ENCODE measurements around the gene CACNB2. TPM values are rescaled to one million over a fixed set of nuclear protein-coding genes. Genes with fewer than 3 reads are reported as not detected.

CACNB2 gene
- total and polyA plus RNA-seq, 12 donors = 4.3 to 82.3 (median 12.9) TPM

DNA sequence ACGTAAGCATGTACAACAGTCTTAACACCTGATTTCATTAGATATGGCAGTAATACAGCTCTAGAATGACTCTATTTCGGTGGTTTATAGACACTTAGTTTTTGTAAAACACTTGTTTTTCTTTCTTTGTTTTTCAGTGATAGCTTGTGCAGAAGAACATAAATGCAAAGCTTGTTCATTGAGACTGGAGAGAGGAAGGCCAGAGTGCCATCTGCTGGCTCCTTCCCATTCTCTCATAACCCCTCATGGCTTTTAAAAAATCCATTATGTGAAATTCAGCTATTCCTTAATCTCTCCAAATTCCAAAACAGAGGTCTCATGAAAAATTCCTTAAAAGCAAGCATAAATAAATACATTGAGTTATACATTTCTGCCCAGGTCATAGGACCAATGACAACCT is 76.3 kb downstream of the CACNB2 start:
- TF ChIP-seq CTCF (IDR thresholded peaks at IDR 0.05) = peak in 5 of 6 experiments; percentile 17 to 42 (median 27)
- no peak for TF ChIP-seq POLR2A (IDR thresholded peaks at IDR 0.05)
- no peaks in the 10 kb centered on the region for H3K27me3 ChIP-seq
- no peak overlapping the region for H3K27ac ChIP-seq
- H3K9me3 ChIP-seq (replicated peaks in 1 of 3) = no peaks in the 10 kb centered on the region
- peak in 2 of 7 donors; percentile 26 to 38 for DNase-seq
- H3K4me3 ChIP-seq = no peak overlapping the region
- WGBS, 4 donors = 46 to 62% (median 58%) methylated on average over 2 of the region's 2 CpGs
- H3K36me3 ChIP-seq (replicated peaks in 1 of 2) = no peaks in the 10 kb centered on the region
- peaks cover 0 to 7% of the 10 kb centered on the region in 2 donors for H3K4me1 ChIP-seq (replicated peaks in 1 of 2)
- intact Hi-C loops (cut with DNase I) = loop anchor here in 1 of 2 donors (5.0 to 10.0 kb wide), 2 partner anchors 304 to 372 kb away; no protein-coding TSS in a partner anchor

- no peak overlapping the region for H3K27ac ChIP-seq
- H3K4me1 ChIP-seq (replicated peaks in 1 of 2) = peaks cover 0 to 7% of the 10 kb centered on the region in 2 donors
- 76 to 83% (median 79%) methylated on average over 2 of the region's 2 CpGs for WGBS, 4 donors
- no peaks in the 10 kb centered on the region for H3K27me3 ChIP-seq
- DNase-seq = peak in 1 of 7 donors; percentile 7
- no peak overlapping the region for H3K4me3 ChIP-seq
- H3K9me3 ChIP-seq (replicated peaks in 1 of 3) = no peaks in the 10 kb centered on the region
- H3K36me3 ChIP-seq (replicated peaks in 1 of 2) = no peaks in the 10 kb centered on the region
- intact Hi-C loops (cut with DNase I) = loop anchor here in 1 of 2 donors (5.0 to 10.0 kb wide), 2 partner anchors 305 to 373 kb away; no protein-coding TSS in a partner anchor
- TF ChIP-seq CTCF (IDR thresholded peaks at IDR 0.05) = no peak
- no peak for TF ChIP-seq POLR2A (IDR thresholded peaks at IDR 0.05)
These were observed 77.4 kb downstream of the CACNB2 start for GRCh38 chr10:18217577-18217976.

DNA sequence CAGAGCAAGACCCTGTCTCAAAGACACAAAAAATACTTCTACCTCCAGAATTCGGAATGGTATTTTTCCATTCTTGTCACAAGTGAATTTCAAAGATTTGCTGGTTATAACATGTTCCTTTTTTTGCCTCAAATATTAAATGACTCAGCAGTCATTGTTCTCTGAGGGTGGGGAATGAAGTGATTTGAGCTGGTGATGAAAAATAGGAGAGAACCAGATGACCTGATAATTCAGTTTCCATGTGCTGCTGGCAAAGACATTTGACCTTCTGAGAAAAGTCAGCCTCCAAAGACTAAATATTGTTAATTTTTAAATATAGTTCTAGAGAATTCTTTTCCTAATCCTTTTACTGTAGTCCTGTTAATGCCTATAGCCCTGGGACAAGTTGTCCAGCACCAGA is 78.9 kb downstream of the CACNB2 start:
- Histone ChIP-seq H3K27ac (no peak overlapping the region), H3K27me3 (no peaks in the 10 kb centered on the region), H3K4me3 (no peak overlapping the region), H3K4me1 (replicated peaks in 1 of 2) (peaks cover 11 to 13% of the 10 kb centered on the region in 2 donors), H3K9me3 (replicated peaks in 1 of 3) (no peaks in the 10 kb centered on the region), H3K36me3 (replicated peaks in 1 of 2) (no peaks in the 10 kb centered on the region)
- no peak for DNase-seq
- WGBS, 4 donors = 68 to 91% (median 80%) methylated on average over 1 of the region's 1 CpG
- intact Hi-C loops (cut with DNase I) = loop anchor here in 1 of 2 donors (5.0 to 10.0 kb wide), 2 partner anchors 307 to 374 kb away; no protein-coding TSS in a partner anchor
- no peak for TF ChIP-seq CTCF (IDR thresholded peaks at IDR 0.05)
- no peak for TF ChIP-seq POLR2A (IDR thresholded peaks at IDR 0.05)

DNA sequence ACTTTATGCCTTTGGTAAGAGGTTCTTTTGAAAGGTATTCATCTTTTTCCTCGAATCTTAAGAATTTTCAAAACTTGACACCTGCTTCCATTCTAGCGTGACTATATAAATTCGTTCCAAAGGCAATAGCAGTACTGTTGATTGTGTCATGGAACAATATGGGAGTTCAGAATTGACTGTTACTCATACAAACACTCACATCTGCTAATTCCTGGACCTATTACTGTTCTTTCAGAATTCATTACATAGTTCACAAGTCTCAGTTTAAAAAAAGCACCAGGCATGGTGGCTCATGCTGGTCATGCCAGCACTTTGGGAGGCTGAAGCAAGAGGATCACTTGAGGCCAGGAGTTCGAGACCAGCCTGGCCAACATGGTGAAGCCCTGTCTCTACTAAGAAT is 80.9 kb downstream of the CACNB2 start:
- Histone ChIP-seq H3K27me3 (no peaks in the 10 kb centered on the region), H3K27ac (no peak overlapping the region), H3K4me3 (no peak overlapping the region), H3K9me3 (replicated peaks in 1 of 3) (no peaks in the 10 kb centered on the region), H3K4me1 (replicated peaks in 1 of 2) (peaks cover 23 to 24% of the 10 kb centered on the region in 2 donors), H3K36me3 (replicated peaks in 1 of 2) (no peaks in the 10 kb centered on the region)
- TF ChIP-seq CTCF (IDR thresholded peaks at IDR 0.05) (no peak), POLR2A (IDR thresholded peaks at IDR 0.05) (no peak)
- WGBS, 4 donors = 86 to 97% (median 89%) methylated on average over 4 of the region's 4 CpGs
- no peak for DNase-seq
- intact Hi-C loops (cut with DNase I) = no loop called here

Data from adrenal gland (tissue), 12 donors.